B cell (primary cell): ENCODE data around the gene SKA3. TPM values are rescaled to one million over a fixed set of nuclear protein-coding genes. Genes with fewer than 3 reads are reported as not detected.
"Not testable (repeated sequence)": the region's sequence is repeated elsewhere in the genome, so short reads cannot be mapped to it uniquely, and the experiment has no call there.

Experiments used
- ATAC-seq: fragments of 200-7000 bp; cut with Tn5 transposase; one replicate; pipeline ENCODE4 v1.10.0; 2021; ENCODE audit warnings: low read depth, mild to moderate bottlenecking, moderate number of reproducible peaks, moderate library complexity
- CTCF ChIA-PET: fragments of 350-600 bp; sonication (Branson Sonifier 250); formaldehyde crosslinking; loops from one replicate; lab custom pipeline; 2021; ENCODE audit warnings: antibody characterized with exemption, inconsistent platforms; lab: Charles Lee
- POLR2A ChIA-PET: fragments of 350-600 bp; sonication (Branson Sonifier 250); formaldehyde crosslinking; loops from one replicate; lab custom pipeline; 2021; ENCODE audit warnings: antibody characterized with exemption; lab: Charles Lee
- DNase-seq: peaks from one replicate; pipeline ENCODE4 v3.0.0; 2013
- H2AFZ ChIP-seq: 2 replicates; pipeline ENCODE4 v1.6.1; 2012; ENCODE audit warnings: mild to moderate bottlenecking, low read depth, low read length; ENCODE audit not compliant: insufficient read depth, poor library complexity, severe bottlenecking
- H3K27ac ChIP-seq, 2 donors: 1 replicate in 1 of 2; 2 replicates in 1 of 2; pipeline ENCODE4 v1.5.1; 2012 to 2013; ENCODE audit warnings: low read length in 2 of 2, mild to moderate bottlenecking in 2 of 2, moderate library complexity in 1 of 2
- H3K27me3 ChIP-seq, 4 experiments: fragments of 200-600 bp in 1 of 4; sonication (generic) in 1 of 4; replicated peaks in 1 of 4; 1 replicate in 2 of 4; 2 replicates in 2 of 4; pipeline versions ENCODE4 v1.6.1 to v1.7.0; 2013 to 2016; ENCODE audit warnings: low read length in 3 of 4, mild to moderate bottlenecking in 2 of 4, mixed read lengths in 1 of 4, moderate library complexity in 1 of 4; ENCODE audit not compliant: insufficient read depth in 4 of 4, control insufficient read depth in 3 of 4; ENCODE audit errors: control extremely low read depth in 1 of 4
- H3K36me3 ChIP-seq, 2 experiments: replicated peaks in 1 of 2; 1 replicate in 1 of 2; 2 replicates in 1 of 2; pipeline versions ENCODE4 v1.6.1 to v1.7.1; 2013; ENCODE audit warnings: low read length in 1 of 2; ENCODE audit not compliant: insufficient read depth in 2 of 2, control insufficient read depth in 1 of 2; ENCODE audit errors: control extremely low read depth in 1 of 2, extremely low read depth in 1 of 2
- H3K4me1 ChIP-seq, 2 donors: fragments of 200-600 bp in 1 of 2; sonication (generic) in 1 of 2; 1 replicate in 1 of 2; 2 replicates in 1 of 2; pipeline versions ENCODE4 v1.5.1 to v1.6.1; 2013 to 2017; ENCODE audit warnings: low read length in 2 of 2; ENCODE audit not compliant: control insufficient read depth in 2 of 2, insufficient read depth in 2 of 2
- H3K4me2 ChIP-seq: replicated peaks from 2 replicates; pipeline ENCODE3; 2012; ENCODE audit warnings: mild to moderate bottlenecking, low read depth, low read length; ENCODE audit not compliant: poor library complexity, severe bottlenecking
- H3K4me3 ChIP-seq, 5 experiments: fragments of 200-600 bp in 1 of 5; sonication (generic) in 1 of 5; 1 replicate in 3 of 5; 2 replicates in 2 of 5; pipeline versions ENCODE4 v1.5.1 to v1.7.0; 2011 to 2016; ENCODE audit warnings: low read length in 4 of 5, mild to moderate bottlenecking in 4 of 5, low read depth in 2 of 5, control low read depth in 1 of 5, moderate library complexity in 1 of 5; ENCODE audit not compliant: insufficient read depth in 1 of 5; ENCODE audit errors: control extremely low read depth in 1 of 5, extremely low read depth in 1 of 5
- H3K79me2 ChIP-seq: fragments of 200-600 bp; sonication (generic); one replicate; pipeline ENCODE4 v1.6.0; 2016; ENCODE audit warnings: low read length; ENCODE audit not compliant: control insufficient read depth, insufficient read depth
- H3K9ac ChIP-seq: fragments of 200-600 bp; sonication (generic); 2 replicates; pipeline ENCODE4 v1.6.1; 2017; ENCODE audit warnings: mild to moderate bottlenecking, low read length, moderate library complexity
- H3K9me3 ChIP-seq, 3 donors: one replicate each; pipeline versions ENCODE4 v1.6.1 to v1.7.1; 2013; ENCODE audit warnings: low read length in 2 of 3; ENCODE audit not compliant: control insufficient read depth in 2 of 3, insufficient read depth in 1 of 3; ENCODE audit errors: control extremely low read depth in 1 of 3
- H4K20me1 ChIP-seq: 2 replicates; pipeline ENCODE4 v1.6.0; 2012; ENCODE audit warnings: mild to moderate bottlenecking, low read length; ENCODE audit not compliant: insufficient read depth, control insufficient read depth, poor library complexity, severe bottlenecking
- H3K27ac Mint-ChIP-seq: one replicate; pipeline ENCODE4 v1.8.0; 2021; ENCODE audit warnings: mixed read lengths
- H3K27me3 Mint-ChIP-seq: one replicate; pipeline ENCODE4 v1.8.0; 2021; ENCODE audit warnings: mixed read lengths
- H3K4me1 Mint-ChIP-seq: one replicate; pipeline ENCODE4 v1.8.0; 2021; ENCODE audit warnings: mixed read lengths
- H3K4me3 Mint-ChIP-seq: one replicate; pipeline ENCODE4 v1.8.0; 2021; ENCODE audit warnings: mixed read lengths
- H3K9me3 Mint-ChIP-seq: one replicate; pipeline ENCODE4 v1.8.0; 2022; ENCODE audit warnings: mixed read lengths; ENCODE audit not compliant: insufficient read depth
- CTCF ChIP-seq: fragments of 200-600 bp; IDR thresholded peaks from one replicate; pipeline ENCODE4 v1.8.0; 2022; ENCODE audit warnings: antibody characterized with exemption, mild to moderate bottlenecking
- EZH2 ChIP-seq: IDR thresholded peaks from 2 replicates; pipeline ENCODE4 v1.6.1; 2012; ENCODE audit warnings: borderline replicate concordance, low read depth, mild to moderate bottlenecking, moderate library complexity, low read length; ENCODE audit not compliant: insufficient read depth, poor library complexity, severe bottlenecking
- WGBS: methylation state at CpG from one replicate; pipeline ENCODE4 v1.1.5; 2013; ENCODE audit warnings: missing lambda C conversion rate; ENCODE audit not compliant: insufficient coverage; 5-methylcytosine and 5-hydroxymethylcytosine counted together
- intact Hi-C: fragments of 100-400 bp; cut with micrococcal nuclease; formaldehyde crosslinking; loops from one replicate; pipeline ENCODE4 v1.10.0; 2022
- polyA plus RNA-seq: library from polyadenylated mRNA; depleted of rRNA; stranded (reverse); fragments of >200 nt; gene quantifications from 2 replicates; pipeline ENCODE4 v1.2.3, GENCODE V29; 2012
- total RNA-seq, 2 donors: library from RNA; stranded (reverse); fragments of 120-200 nt in 1 of 2; gene quantifications; 1 replicate in 1 of 2; 2 replicates in 1 of 2; pipeline versions ENCODE4 v1.2.3 to v1.2.4, GENCODE V29; 2013 to 2022

Gene SKA3
- total and polyA plus RNA-seq, 2 donors (not counting 1 experiment from before 2014, with no cell fraction given), result 0.07 to 0.20 TPM

GRCh38 chr13:21221268-21221667, 44.9 kb upstream of the SKA3 start:
- Mint-ChIP-seq H3K27ac (no peak overlapping the region), H3K4me3 (no peak overlapping the region), H3K27me3 (peaks cover 13% of the 10 kb centered on the region), H3K4me1 (no peaks in the 10 kb centered on the region), H3K9me3 (peaks cover 2% of the 10 kb centered on the region)
- TF ChIP-seq CTCF (no peak), EZH2 (no peak)
- Histone ChIP-seq H3K4me1 (no peaks in the 10 kb centered on the region), H3K27ac (no peak overlapping the region), H3K27me3 (no peaks in the 10 kb centered on the region), H3K79me2 (no peaks in the 10 kb centered on the region), H3K9ac (no peak overlapping the region), H3K4me2 (no peak overlapping the region), H4K20me1 (no peaks in the 10 kb centered on the region), H3K9me3 (peaks cover 0 to 4% (median 0%) of the 10 kb centered on the region in 3 donors), H3K4me3 (no peak overlapping the region), H3K36me3 (no peaks in the 10 kb centered on the region), H2AFZ (no peak overlapping the region)
- CTCF ChIA-PET, result no interaction called here
- POLR2A ChIA-PET, result no interaction called here
- intact Hi-C loops, result no loop called here
- DNase-seq, result no peak
- no peak for ATAC-seq

- H3K4me1 ChIP-seq, H3K4me1 Mint-ChIP-seq, H3K9me3 ChIP-seq, H3K9ac ChIP-seq, H3K4me3 Mint-ChIP-seq, intact Hi-C loops, H3K9me3 Mint-ChIP-seq, POLR2A ChIA-PET, H3K27me3 ChIP-seq, H3K4me3 ChIP-seq, H3K36me3 ChIP-seq, ATAC-seq, H3K4me2 ChIP-seq, H2AFZ ChIP-seq, H4K20me1 ChIP-seq, DNase-seq, H3K27ac ChIP-seq, H3K27ac Mint-ChIP-seq, H3K79me2 ChIP-seq, CTCF ChIA-PET: not testable (repeated sequence)
- no CpG with 5 or more reads among the region's 3 CpGs for WGBS
- peaks cover 13% of the 10 kb centered on the region for H3K27me3 Mint-ChIP-seq
These were observed 43.4 kb upstream of the SKA3 start for GRCh38 chr13:21219716-21220115.
